ENCODE data around the gene FKBP2. TPM values are rescaled to one million over a fixed set of nuclear protein-coding genes. Genes with fewer than 3 reads are reported as not detected.

The FKBP2 gene
- total RNA-seq, 3 donors from 2014 or later: 67.5 to 91.0 (median 75.8) TPM

GRCh38 chr11:64283092-64283491 lies 42.2 kb downstream of the FKBP2 start:
- H3K9me3 ChIP-seq: no peaks in the 10 kb centered on the region
- H3K36me3 ChIP-seq (ENCODE audit: low read depth): no peaks in the 10 kb centered on the region
- TF ChIP-seq, protein P1, sequence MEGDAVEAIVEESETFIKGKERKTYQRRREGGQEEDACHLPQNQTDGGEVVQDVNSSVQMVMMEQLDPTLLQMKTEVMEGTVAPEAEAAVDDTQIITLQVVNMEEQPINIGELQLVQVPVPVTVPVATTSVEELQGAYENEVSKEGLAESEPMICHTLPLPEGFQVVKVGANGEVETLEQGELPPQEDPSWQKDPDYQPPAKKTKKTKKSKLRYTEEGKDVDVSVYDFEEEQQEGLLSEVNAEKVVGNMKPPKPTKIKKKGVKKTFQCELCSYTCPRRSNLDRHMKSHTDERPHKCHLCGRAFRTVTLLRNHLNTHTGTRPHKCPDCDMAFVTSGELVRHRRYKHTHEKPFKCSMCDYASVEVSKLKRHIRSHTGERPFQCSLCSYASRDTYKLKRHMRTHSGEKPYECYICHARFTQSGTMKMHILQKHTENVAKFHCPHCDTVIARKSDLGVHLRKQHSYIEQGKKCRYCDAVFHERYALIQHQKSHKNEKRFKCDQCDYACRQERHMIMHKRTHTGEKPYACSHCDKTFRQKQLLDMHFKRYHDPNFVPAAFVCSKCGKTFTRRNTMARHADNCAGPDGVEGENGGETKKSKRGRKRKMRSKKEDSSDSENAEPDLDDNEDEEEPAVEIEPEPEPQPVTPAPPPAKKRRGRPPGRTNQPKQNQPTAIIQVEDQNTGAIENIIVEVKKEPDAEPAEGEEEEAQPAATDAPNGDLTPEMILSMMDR (IDR thresholded peaks at IDR 0.05): no peak
- H3K4me3 ChIP-seq: no peak overlapping the region
- ATAC-seq (no peak), DNase-seq (no peak)
- H3K4me1 ChIP-seq (ENCODE audit: low read depth): peaks cover 28% of the 10 kb centered on the region
- intact Hi-C loops (cut with DNase I, micrococcal nuclease): no loop called here

- no peaks in the 10 kb centered on the region for H3K36me3 ChIP-seq (ENCODE audit: low read depth)
- peak; percentile 97 for DNase-seq
- intact Hi-C loops (cut with DNase I, micrococcal nuclease): no loop called here
- TF ChIP-seq, protein P1 (IDR thresholded peaks at IDR 0.05): no peak
- peak; percentile 88 for ATAC-seq
- no peaks in the 10 kb centered on the region for H3K9me3 ChIP-seq
- H3K4me3 ChIP-seq: peak within 1 kb of the TSS; percentile 53
- peaks cover 28% of the 10 kb centered on the region for H3K4me1 ChIP-seq (ENCODE audit: low read depth)
Observed at GRCh38 chr11:64284048-64284961, 43.4 kb downstream of the FKBP2 start, which contains the start of gene BAD. TSS of gene BAD (minus strand) at chr11:64284665. CDS start at chr11:64284368, 297 bp downstream.

DNA sequence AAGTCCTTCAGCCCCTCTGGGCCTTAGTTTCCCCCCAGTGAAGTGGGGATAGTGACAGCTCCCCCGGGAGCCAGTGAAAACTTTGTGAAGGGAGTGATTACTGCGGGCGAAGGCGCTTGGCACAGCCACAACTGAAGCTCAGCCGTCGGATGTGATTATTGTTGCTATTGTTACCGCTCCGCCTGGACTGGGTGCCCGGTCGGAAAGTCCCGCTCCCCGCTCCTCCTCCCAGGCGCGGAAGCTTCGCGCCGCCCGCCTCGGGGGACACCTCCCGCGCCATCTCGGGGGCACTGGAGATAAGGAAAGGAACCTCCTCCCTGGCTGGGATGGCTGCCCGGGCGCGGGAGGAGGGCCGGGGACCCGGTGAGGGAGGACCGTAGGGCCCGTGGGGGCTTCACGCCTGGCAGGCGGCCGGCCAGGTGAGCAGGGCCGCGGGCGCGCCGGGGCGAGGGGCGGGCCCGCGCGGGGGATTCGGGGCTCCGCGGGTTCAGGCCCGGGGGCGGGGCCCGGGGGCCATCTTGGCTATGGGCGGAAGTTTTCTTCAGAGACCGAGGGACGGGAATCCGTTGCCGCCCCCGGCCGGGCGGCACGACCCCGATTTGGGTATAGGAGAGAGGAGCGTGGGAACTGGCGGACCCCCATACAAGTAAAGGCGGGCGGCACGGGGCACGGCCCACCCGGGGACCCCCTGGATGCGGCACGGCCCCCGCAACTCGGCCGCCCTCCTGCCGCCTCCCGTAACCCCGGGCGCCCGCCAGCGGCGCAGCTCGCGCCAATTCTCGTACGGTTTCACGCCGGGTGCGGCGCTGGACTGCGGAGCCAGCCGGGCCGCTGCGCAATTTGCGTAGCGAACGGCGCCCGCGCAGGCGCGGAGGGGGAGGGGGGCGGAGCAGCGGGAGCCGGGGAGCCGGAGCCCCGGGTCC lies 44.3 kb downstream of the FKBP2 start, which contains the start of gene GPR137:
TSS of gene GPR137 (plus strand) at position 887 of the 923 bp plus-strand sequence. CDS start 677 bp downstream, outside the sequence.
- peaks cover 28% of the 10 kb centered on the region for H3K4me1 ChIP-seq (ENCODE audit: low read depth)
- no peaks in the 10 kb centered on the region for H3K9me3 ChIP-seq
- TF ChIP-seq, protein P1 (IDR thresholded peaks at IDR 0.05): no peak
- intact Hi-C loops (cut with DNase I, micrococcal nuclease): no loop called here
- H3K4me3 ChIP-seq: peak within 1 kb of the TSS; percentile 53
- DNase-seq (peak; percentile 92 to 95 (median 93)), ATAC-seq (peak; percentile 83)
- no peaks in the 10 kb centered on the region for H3K36me3 ChIP-seq (ENCODE audit: low read depth)

- Histone ChIP-seq H3K9me3 (no peaks in the 10 kb centered on the region), H3K4me1 (ENCODE audit: low read depth) (peaks cover 28% of the 10 kb centered on the region), H3K36me3 (ENCODE audit: low read depth) (no peaks in the 10 kb centered on the region), H3K4me3 (peak overlapping the region; percentile 53)
- DNase-seq: peak in 2 of 3 donors; percentile 55 to 70
- ATAC-seq: peak; percentile 24
- intact Hi-C loops (cut with DNase I, micrococcal nuclease): no loop called here
- TF ChIP-seq, protein P1 (IDR thresholded peaks at IDR 0.05): no peak
Observed at GRCh38 chr11:64285885-64286800, 45.2 kb downstream of the FKBP2 start.

Measured in mucosa of descending colon (tissue), 3 donors.